Measurements from ENCODE around the gene BUB3.
"Not testable (repeated sequence)": the region's sequence is repeated elsewhere in the genome, so short reads cannot be mapped to it uniquely, and the experiment has no call there.

BUB3 gene

GRCh38 chr10:123150986-123151736, 3.0 kb upstream of the BUB3 start:
- TF ChIP-seq JUND (IDR thresholded peaks at IDR 0.05; ENCODE audit: low read depth): no peak
- in situ Hi-C loops (cut with HindIII; ENCODE audit: low pct_unique_long_range_greater_than_20kb, low sequenced_read_pairs): no loop called here
- DNase-seq (ENCODE audit: low read depth in 1 of 2, low spot score in 1 of 2): peak in 1 of 2 experiments; percentile 65

GRCh38 chr10:123151737-123152135, 2.5 kb upstream of the BUB3 start:
- no peak for DNase-seq (ENCODE audit: low read depth in 1 of 2, low spot score in 1 of 2)
- TF ChIP-seq JUND (IDR thresholded peaks at IDR 0.05; ENCODE audit: low read depth): no peak
- in situ Hi-C loops (cut with HindIII; ENCODE audit: low pct_unique_long_range_greater_than_20kb, low sequenced_read_pairs): no loop called here

GRCh38 chr10:123153486-123154091, 613 bp upstream of the BUB3 start:
- no peak for TF ChIP-seq JUND (IDR thresholded peaks at IDR 0.05; ENCODE audit: low read depth)
- no peak for DNase-seq (ENCODE audit: low read depth in 1 of 2, low spot score in 1 of 2)
- in situ Hi-C loops (cut with HindIII; ENCODE audit: low pct_unique_long_range_greater_than_20kb, low sequenced_read_pairs): no loop called here

GRCh38 chr10:123154711-123155505, 706 bp downstream of the BUB3 start:
- TF ChIP-seq JUND (IDR thresholded peaks at IDR 0.05; ENCODE audit: low read depth): no peak
- peak in 1 of 2 experiments; percentile 42 for DNase-seq (ENCODE audit: low read depth in 1 of 2, low spot score in 1 of 2)
- in situ Hi-C loops (cut with HindIII; ENCODE audit: low pct_unique_long_range_greater_than_20kb, low sequenced_read_pairs): no loop called here

GRCh38 chr10:123156078-123156477, 1.9 kb downstream of the BUB3 start:
- in situ Hi-C loops (cut with HindIII; ENCODE audit: low pct_unique_long_range_greater_than_20kb, low sequenced_read_pairs): no loop called here
- TF ChIP-seq JUND (IDR thresholded peaks at IDR 0.05; ENCODE audit: low read depth): no peak
- no peak for DNase-seq (ENCODE audit: low read depth in 1 of 2, low spot score in 1 of 2)

- TF ChIP-seq JUND (IDR thresholded peaks at IDR 0.05; ENCODE audit: low read depth): no peak
- in situ Hi-C loops (cut with HindIII; ENCODE audit: low pct_unique_long_range_greater_than_20kb, low sequenced_read_pairs): no loop called here
- DNase-seq (ENCODE audit: low read depth in 1 of 2, low spot score in 1 of 2): no peak
Observed at GRCh38 chr10:123157210-123157609, 3.0 kb downstream of the BUB3 start.

GRCh38 chr10:123158682-123159081, 4.5 kb downstream of the BUB3 start:
- TF ChIP-seq JUND (IDR thresholded peaks at IDR 0.05; ENCODE audit: low read depth): no peak
- no peak for DNase-seq (ENCODE audit: low read depth in 1 of 2, low spot score in 1 of 2)
- in situ Hi-C loops (cut with HindIII; ENCODE audit: low pct_unique_long_range_greater_than_20kb, low sequenced_read_pairs): no loop called here

- DNase-seq (ENCODE audit: low read depth in 1 of 2, low spot score in 1 of 2): no peak
- in situ Hi-C loops (cut with HindIII; ENCODE audit: low pct_unique_long_range_greater_than_20kb, low sequenced_read_pairs): no loop called here
Observed at GRCh38 chr10:123160311-123160980, 6.2 kb downstream of the BUB3 start.

GRCh38 chr10:123164319-123164718, 10.1 kb downstream of the BUB3 start:
- no peak for TF ChIP-seq JUND (IDR thresholded peaks at IDR 0.05; ENCODE audit: low read depth)
- no peak for DNase-seq (ENCODE audit: low read depth in 1 of 2, low spot score in 1 of 2)
- in situ Hi-C loops (cut with HindIII; ENCODE audit: low pct_unique_long_range_greater_than_20kb, low sequenced_read_pairs): no loop called here

More at GRCh38 chr10:123160311-123160980, 6.2 kb downstream of the BUB3 start:
- no peak for TF ChIP-seq JUND (IDR thresholded peaks at IDR 0.05; ENCODE audit: low read depth)

- DNase-seq (ENCODE audit: low read depth in 1 of 2, low spot score in 1 of 2): no peak
- in situ Hi-C loops (cut with HindIII; ENCODE audit: low pct_unique_long_range_greater_than_20kb, low sequenced_read_pairs): no loop called here
- TF ChIP-seq JUND (IDR thresholded peaks at IDR 0.05; ENCODE audit: low read depth): no peak
Observed at GRCh38 chr10:123165445-123166072, 11.4 kb downstream of the BUB3 start.

GRCh38 chr10:123166618-123167017, 12.4 kb downstream of the BUB3 start:
- in situ Hi-C loops (cut with HindIII; ENCODE audit: low pct_unique_long_range_greater_than_20kb, low sequenced_read_pairs): no loop called here
- DNase-seq (ENCODE audit: low read depth in 1 of 2, low spot score in 1 of 2): no peak
- no peak for TF ChIP-seq JUND (IDR thresholded peaks at IDR 0.05; ENCODE audit: low read depth)

- DNase-seq (ENCODE audit: low read depth in 1 of 2, low spot score in 1 of 2): no peak
- TF ChIP-seq JUND (IDR thresholded peaks at IDR 0.05; ENCODE audit: low read depth): no peak
- in situ Hi-C loops (cut with HindIII; ENCODE audit: low pct_unique_long_range_greater_than_20kb, low sequenced_read_pairs): no loop called here
Observed at GRCh38 chr10:123170961-123171360, 16.8 kb downstream of the BUB3 start.

- DNase-seq (ENCODE audit: low read depth in 1 of 2, low spot score in 1 of 2); in situ Hi-C loops (cut with HindIII; ENCODE audit: low pct_unique_long_range_greater_than_20kb, low sequenced_read_pairs): not testable (repeated sequence)
Observed at GRCh38 chr10:123171616-123172015, 17.4 kb downstream of the BUB3 start.

All from T47D (cell line).